KMS-11 (cell line): ENCODE results near the gene AREL1.

Experiments
- H2AFZ ChIP-seq: fragments of 200-600 bp; sonication (generic); 2 replicates; pipeline ENCODE4 v1.6.1; 2016; ENCODE audit warnings: antibody characterized with exemption, mixed run types, low read depth
- H3K27ac ChIP-seq: fragments of 200-600 bp; sonication (generic); 2 replicates; pipeline ENCODE4 v1.6.1; 2016; ENCODE audit warnings: mild to moderate bottlenecking, mixed run types
- H3K27me3 ChIP-seq: fragments of 200-600 bp; sonication (generic); 2 replicates; pipeline ENCODE4 v1.6.1; 2017; ENCODE audit warnings: mild to moderate bottlenecking, low read depth, mixed run types, moderate library complexity; ENCODE audit not compliant: insufficient read depth
- H3K36me3 ChIP-seq: fragments of 200-600 bp; sonication (generic); 2 replicates; pipeline ENCODE4 v1.6.1; 2017; ENCODE audit warnings: mild to moderate bottlenecking, mixed run types; ENCODE audit not compliant: insufficient read depth
- H3K4me1 ChIP-seq: fragments of 200-600 bp; sonication (generic); 2 replicates; pipeline ENCODE4 v1.6.1; 2016; ENCODE audit warnings: mild to moderate bottlenecking, low read depth, mixed run types; ENCODE audit not compliant: poor library complexity, severe bottlenecking
- H3K4me2 ChIP-seq: fragments of 200-600 bp; sonication (generic); 2 replicates; pipeline ENCODE4 v1.7.0; 2016; ENCODE audit warnings: mild to moderate bottlenecking, mixed run types
- H3K4me3 ChIP-seq: fragments of 200-600 bp; sonication (generic); IDR thresholded peaks from 2 replicates; pipeline ENCODE4 v1.6.1; 2017; ENCODE audit warnings: low read depth, low read length, mixed read lengths; ENCODE audit not compliant: insufficient read depth
- H3K79me2 ChIP-seq: fragments of 200-600 bp; sonication (generic); 2 replicates; pipeline ENCODE4 v1.6.1; 2016; ENCODE audit warnings: low read depth, mixed run types; ENCODE audit not compliant: insufficient read depth
- H3K9ac ChIP-seq: fragments of 200-600 bp; sonication (generic); 2 replicates; pipeline ENCODE4 v1.6.1; 2016; ENCODE audit warnings: mild to moderate bottlenecking, mixed run types
- H4K20me1 ChIP-seq: fragments of 200-600 bp; sonication (generic); 2 replicates; pipeline ENCODE4 v1.6.1; 2016; ENCODE audit warnings: mild to moderate bottlenecking, mixed run types; ENCODE audit not compliant: insufficient read depth
- CTCF ChIP-seq: fragments of 200-600 bp; sonication (generic); conservative IDR thresholded peaks from 2 replicates; pipeline ENCODE4 v1.6.1; 2017; ENCODE audit warnings: low read depth, mild to moderate bottlenecking, antibody characterized with exemption, low read length, moderate library complexity, mixed read lengths

AREL1 gene

DNA sequence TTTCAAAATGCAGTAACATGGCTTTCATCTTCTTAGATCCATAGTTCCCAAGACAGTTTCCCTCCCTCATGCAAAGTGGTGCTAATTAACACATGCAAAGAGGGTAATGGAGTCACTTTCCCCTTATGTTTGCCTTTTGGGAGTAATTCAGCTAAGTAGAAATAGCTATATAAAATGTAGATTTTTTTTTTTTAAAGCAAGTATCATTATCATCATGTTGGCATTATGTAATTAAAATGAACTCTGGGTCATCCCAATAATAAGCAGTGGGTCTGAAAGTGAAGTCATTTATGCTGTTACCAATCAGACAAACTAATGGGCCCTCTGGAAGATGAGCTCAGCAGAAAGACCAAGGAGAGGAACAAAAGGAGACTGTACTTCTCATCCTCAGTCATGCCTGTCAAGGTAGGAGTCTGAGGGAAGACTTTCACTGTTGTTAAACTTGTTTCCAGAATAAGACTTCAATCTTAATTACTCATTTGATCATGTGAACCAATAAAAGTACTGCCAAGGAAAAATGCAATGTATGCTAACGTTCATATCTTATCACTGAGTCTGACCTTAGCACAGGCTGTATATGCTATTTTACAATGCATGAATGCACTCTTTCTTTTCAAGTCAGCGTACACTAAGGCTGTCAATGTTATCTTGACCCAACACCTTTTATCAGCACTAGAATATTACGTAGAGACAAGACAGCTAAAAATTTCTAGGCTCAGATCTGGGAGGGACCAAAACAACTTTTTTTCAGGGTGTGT is 26.8 kb downstream of the AREL1 start:
- Histone ChIP-seq H3K4me2 (no peak overlapping the region), H4K20me1 (no peaks in the 10 kb centered on the region), H3K36me3 (no peaks in the 10 kb centered on the region), H3K79me2 (no peaks in the 10 kb centered on the region), H3K4me3 (no peak overlapping the region), H3K9ac (no peak overlapping the region), H3K27me3 (no peaks in the 10 kb centered on the region), H3K4me1 (no peaks in the 10 kb centered on the region), H2AFZ (no peak overlapping the region), H3K27ac (no peak overlapping the region)
- TF ChIP-seq CTCF, result no peak

- Histone ChIP-seq H3K4me2 (no peak overlapping the region), H3K27ac (no peak overlapping the region)
These were observed 27.8 kb downstream of the AREL1 start for GRCh38 chr14:74685056-74685455.

DNA sequence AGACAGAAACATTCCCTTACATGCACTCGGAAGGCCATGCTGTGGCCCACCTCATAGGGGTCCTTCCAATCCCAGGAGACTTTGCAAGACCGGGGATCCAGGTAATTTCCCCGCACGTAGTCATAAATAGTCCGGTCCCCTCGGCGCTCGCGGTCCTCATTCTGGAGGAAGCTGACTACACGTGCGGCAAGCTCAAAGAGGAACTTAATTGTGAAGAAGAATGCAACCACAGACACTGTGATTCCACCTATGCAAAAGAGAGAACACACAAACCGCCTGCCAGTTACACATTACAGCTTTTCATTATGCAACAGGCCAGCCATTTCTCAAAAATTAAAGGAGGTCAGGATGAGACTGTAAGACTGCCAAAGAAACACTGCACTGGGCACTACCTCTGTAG is 28.4 kb downstream of the AREL1 start:
- no peak overlapping the region for H3K9ac ChIP-seq
- no peaks in the 10 kb centered on the region for H3K27me3 ChIP-seq
- H3K36me3 ChIP-seq, result no peaks in the 10 kb centered on the region
- no peak for TF ChIP-seq CTCF
- no peak overlapping the region for H2AFZ ChIP-seq
- H4K20me1 ChIP-seq, result no peaks in the 10 kb centered on the region
- no peak overlapping the region for H3K4me2 ChIP-seq
- no peak overlapping the region for H3K27ac ChIP-seq
- H3K4me1 ChIP-seq, result no peaks in the 10 kb centered on the region
- no peaks in the 10 kb centered on the region for H3K79me2 ChIP-seq
- no peak overlapping the region for H3K4me3 ChIP-seq

More at GRCh38 chr14:74685056-74685455, 27.8 kb downstream of the AREL1 start:
- Histone ChIP-seq H3K36me3 (no peaks in the 10 kb centered on the region), H3K4me3 (no peak overlapping the region), H3K79me2 (no peaks in the 10 kb centered on the region), H3K27me3 (no peaks in the 10 kb centered on the region), H3K4me1 (no peaks in the 10 kb centered on the region), H3K9ac (no peak overlapping the region), H2AFZ (no peak overlapping the region), H4K20me1 (no peaks in the 10 kb centered on the region)
- TF ChIP-seq CTCF, result no peak

DNA sequence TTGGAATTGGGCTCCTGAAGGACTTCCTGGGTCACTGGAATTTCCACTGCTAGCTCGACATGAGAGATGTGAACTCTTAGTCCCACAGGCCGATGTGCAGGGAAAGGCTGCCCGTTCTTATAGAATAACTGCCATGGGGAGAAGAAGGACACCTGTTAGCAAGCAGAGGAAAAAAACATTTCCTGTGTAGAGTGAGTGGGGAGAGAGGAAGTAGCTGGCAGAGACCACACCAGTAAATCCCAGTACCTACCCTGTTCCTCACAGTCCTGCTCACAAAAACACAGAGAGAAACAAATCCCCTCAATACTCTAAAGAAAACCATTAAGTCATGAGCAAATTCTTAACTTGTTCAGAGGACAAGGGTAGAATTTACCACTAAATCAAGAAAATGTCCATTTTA is 29.5 kb downstream of the AREL1 start:
- H3K4me1 ChIP-seq, result no peaks in the 10 kb centered on the region
- no peak overlapping the region for H3K4me3 ChIP-seq
- H2AFZ ChIP-seq, result no peak overlapping the region
- no peak overlapping the region for H3K27ac ChIP-seq
- no peaks in the 10 kb centered on the region for H3K27me3 ChIP-seq
- TF ChIP-seq CTCF, result no peak
- H3K36me3 ChIP-seq, result no peaks in the 10 kb centered on the region
- no peaks in the 10 kb centered on the region for H4K20me1 ChIP-seq
- H3K4me2 ChIP-seq, result no peak overlapping the region
- H3K9ac ChIP-seq, result no peak overlapping the region
- no peaks in the 10 kb centered on the region for H3K79me2 ChIP-seq
